Adrenal gland (tissue), 5 donors: ENCODE data around the gene ZC3H7A.

Source experiments
- POLR2A ChIP-seq, 2 donors: fragments of 450-650 bp; IDR thresholded peaks; one replicate each; pipeline ENCODE4 v1.6.1; 2017; ENCODE audit warnings: antibody characterized with exemption in 2 of 2, mild to moderate bottlenecking in 2 of 2, moderate library complexity in 1 of 2
- TF ChIP-seq, protein P1 (sequence below), 6 experiments: fragments of 450-650 bp in 4 of 6; fragments of 200-600 bp in 2 of 6; sonication (generic) in 1 of 6; IDR thresholded peaks; 1 replicate in 5 of 6; 2 replicates in 1 of 6; pipeline versions ENCODE4 v1.5.1 to v1.8.0; 2016 to 2021; ENCODE audit warnings: antibody characterized with exemption in 6 of 6, mild to moderate bottlenecking in 2 of 6, moderate library complexity in 1 of 6
- donor health status: DM: no; HTN: no; CAD: no.

DNA sequence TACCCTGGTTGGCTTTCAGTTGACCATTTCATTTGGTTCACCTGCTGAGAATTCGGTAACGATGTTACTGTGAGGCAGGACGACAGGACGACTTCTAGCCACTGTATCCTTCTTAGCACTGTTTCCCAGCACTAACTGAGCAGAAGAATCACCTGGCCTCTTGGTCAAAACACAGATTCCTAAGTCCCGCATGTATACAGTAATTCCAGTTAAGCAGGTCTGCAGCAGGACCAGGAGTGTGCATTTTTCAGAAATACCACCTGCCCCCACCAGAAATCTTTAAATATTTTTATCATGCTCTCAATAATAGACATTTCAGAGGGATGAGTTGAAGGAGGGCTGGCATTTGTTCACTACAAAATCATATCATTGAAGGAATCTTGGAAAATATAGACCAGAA, 31.6 kb upstream of the ZC3H7A start:
- TF ChIP-seq, protein P1, sequence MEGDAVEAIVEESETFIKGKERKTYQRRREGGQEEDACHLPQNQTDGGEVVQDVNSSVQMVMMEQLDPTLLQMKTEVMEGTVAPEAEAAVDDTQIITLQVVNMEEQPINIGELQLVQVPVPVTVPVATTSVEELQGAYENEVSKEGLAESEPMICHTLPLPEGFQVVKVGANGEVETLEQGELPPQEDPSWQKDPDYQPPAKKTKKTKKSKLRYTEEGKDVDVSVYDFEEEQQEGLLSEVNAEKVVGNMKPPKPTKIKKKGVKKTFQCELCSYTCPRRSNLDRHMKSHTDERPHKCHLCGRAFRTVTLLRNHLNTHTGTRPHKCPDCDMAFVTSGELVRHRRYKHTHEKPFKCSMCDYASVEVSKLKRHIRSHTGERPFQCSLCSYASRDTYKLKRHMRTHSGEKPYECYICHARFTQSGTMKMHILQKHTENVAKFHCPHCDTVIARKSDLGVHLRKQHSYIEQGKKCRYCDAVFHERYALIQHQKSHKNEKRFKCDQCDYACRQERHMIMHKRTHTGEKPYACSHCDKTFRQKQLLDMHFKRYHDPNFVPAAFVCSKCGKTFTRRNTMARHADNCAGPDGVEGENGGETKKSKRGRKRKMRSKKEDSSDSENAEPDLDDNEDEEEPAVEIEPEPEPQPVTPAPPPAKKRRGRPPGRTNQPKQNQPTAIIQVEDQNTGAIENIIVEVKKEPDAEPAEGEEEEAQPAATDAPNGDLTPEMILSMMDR (IDR thresholded peaks at IDR 0.05), result no peak
- TF ChIP-seq POLR2A (IDR thresholded peaks at IDR 0.05), result no peak
